HG03060 (cell line): ENCODE results near the gene MAN1B1.
"Not testable (repeated sequence)": the region's sequence is repeated elsewhere in the genome, so short reads cannot be mapped to it uniquely, and the experiment has no call there.

Source experiments
- ATAC-seq: cut with Tn5 transposase; IDR thresholded peaks from one replicate; pipeline ENCODE4 v1.9.1; 2021; ENCODE audit warnings: low read depth, moderate number of reproducible peaks; ENCODE audit not compliant: unreplicated experiment

The MAN1B1 gene

GRCh38 chr9:137108608-137109249 lies 21.9 kb downstream of the MAN1B1 start:
- ATAC-seq, result no peak

GRCh38 chr9:137109250-137110146 lies 22.7 kb downstream of the MAN1B1 start:
- no peak for ATAC-seq

GRCh38 chr9:137110147-137110910 lies 23.5 kb downstream of the MAN1B1 start:
- ATAC-seq, result no peak

DNA sequence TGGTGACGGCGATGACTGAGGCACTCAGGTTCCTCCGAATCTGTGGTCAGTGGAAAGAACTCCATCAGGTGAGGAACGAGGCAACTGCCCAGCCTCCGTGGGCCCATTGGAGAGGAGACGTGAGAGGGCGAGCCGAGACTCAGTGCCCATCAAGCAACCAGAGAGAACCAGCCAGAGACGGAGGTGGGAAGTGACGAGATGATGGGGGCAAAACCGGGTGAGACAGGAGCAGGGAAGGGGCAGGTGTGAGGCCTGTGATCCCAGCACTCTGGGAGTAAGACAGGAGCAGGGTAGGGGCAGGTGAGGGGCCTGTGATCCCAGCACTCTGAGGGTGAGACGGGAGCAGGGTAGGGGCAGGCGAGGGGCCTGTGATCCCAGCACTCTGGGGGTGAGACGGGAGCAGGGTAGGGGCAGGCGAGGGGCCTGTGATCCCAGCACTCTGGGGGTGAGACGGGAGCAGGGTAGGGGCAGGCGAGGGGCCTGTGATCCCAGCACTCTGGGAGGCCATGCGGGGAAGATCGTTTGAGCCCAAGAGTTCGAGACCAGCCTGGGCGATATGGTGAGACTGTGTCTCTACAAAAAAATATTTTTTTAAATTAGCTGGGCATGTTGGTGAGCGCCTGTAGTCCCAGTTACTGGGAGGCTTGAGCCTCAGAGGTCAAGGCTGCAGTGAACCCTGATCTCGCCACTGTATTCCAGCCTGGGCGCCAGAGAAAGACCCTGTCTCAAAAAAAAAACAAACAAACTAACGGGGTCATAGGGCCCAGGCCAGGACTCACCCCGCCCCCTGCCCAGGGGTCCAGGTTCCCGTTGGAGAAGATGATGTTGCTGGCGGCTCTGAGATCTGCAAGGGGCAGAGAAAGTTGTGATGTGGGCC lies 24.4 kb downstream of the MAN1B1 start:
- no peak for ATAC-seq

GRCh38 chr9:137111788-137112563 lies 25.2 kb downstream of the MAN1B1 start:
- ATAC-seq, result no peak

GRCh38 chr9:137112564-137113384 lies 26.0 kb downstream of the MAN1B1 start:
- no peak for ATAC-seq

DNA sequence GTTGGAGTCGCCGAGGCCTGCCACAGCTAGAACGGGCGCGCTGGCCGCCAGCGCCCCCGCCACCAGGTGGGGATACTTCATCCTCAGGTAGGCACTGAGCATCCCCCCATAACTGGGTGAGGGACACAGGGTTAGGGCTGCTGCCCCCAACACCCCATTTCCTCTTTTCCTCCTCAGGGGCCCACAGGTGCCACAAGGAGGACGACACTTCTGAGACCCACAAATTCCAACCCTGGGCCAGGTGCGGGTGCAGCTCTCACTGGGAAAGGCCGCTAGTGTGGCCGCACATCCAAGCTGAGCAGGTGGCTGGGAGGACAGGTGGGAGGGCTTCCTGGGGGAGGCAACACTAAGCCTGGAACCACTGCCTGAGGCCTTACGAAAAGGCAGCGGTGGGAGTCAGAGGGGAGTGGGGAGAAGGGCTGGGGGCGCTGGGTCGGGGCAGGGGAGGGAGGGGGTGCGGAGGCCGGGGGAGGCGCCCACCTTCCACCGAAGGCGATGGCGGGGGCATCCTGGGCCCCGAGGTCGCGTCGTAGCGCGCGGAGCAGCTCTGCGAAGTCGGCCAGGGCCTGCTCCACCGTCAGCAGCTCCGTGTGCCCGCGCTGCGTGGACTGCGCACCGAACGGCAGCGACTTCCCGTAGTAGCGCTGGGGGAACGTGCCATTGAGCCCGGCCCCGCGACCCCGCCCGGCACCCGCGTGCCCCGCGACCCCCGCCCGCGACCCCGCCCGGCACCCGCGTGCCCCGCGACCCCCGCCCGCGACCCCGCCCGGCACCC lies 26.8 kb downstream of the MAN1B1 start:
- no peak for ATAC-seq

DNA sequence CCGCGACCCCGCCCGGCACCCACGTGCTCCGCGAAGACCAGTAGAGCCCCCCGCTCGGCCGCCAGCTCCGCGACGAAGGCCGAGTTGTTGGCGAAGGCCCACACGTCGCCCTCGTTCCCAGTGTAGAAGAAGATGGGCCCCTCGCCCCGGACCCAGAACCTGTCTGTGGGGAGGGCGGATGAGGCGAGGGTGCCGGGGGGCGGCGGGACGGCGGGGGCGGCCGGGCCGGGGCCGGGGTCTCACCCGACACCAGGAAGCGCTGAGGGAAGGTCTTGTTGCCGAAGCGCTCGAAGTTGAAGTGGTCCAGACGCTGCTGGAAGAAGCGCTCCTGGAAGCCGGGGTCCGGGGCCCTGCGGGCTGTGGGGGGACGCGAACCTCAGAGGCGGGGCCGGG lies 27.4 kb downstream of the MAN1B1 start:
- no peak for ATAC-seq

DNA sequence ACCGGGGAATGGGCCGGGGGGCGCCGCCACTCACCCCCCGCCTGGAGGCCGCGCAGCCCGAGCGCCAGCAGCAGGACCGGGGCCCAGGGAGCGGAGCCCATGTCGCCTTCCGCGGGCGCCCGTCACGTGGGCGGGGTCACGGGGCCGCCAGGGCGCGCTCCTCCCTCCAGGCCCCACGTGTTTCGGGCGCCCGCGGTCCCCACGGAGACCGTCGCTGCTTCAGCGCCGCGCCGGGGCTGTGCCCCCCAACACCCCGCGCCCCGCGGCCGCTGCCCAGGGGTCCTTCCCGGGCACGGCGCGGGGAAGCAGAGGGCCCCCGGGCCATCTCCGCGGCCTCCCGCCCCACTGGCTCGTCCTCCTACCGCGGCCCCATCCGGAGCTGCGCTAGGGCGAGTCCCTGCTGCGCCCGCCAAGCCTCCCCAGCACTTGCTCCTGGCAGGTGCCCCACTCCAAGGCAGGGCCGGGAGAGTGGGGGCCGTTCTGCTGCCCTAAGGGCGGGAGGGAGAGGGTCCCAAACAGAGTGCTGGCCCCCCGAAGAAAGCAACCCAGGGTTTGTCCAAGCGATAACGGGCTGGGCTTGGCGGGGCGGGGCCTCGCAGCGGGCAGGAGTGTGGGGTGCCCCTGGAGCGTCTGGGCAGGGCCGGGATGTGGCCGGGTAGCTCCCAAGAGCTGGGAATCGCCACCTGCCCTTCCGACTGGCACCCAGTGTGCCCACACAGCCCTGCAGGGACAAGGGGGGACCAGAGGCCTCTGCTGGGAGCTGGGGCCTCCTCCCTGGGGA lies 28.0 kb downstream of the MAN1B1 start, which contains the start of gene DPP7:
TSS of gene DPP7 (minus strand) at position 121 of the 781 bp plus-strand sequence. CDS start at position 101, 20 bp downstream.
- ATAC-seq, result no peak

GRCh38 chr9:137115394-137116026 lies 28.7 kb downstream of the MAN1B1 start:
- ATAC-seq, result no peak

- ATAC-seq, result no peak
Observed at GRCh38 chr9:137116027-137116507, 29.3 kb downstream of the MAN1B1 start.

- no peak for ATAC-seq
Observed at GRCh38 chr9:137116728-137117127, 29.9 kb downstream of the MAN1B1 start.

GRCh38 chr9:137117269-137117731 lies 30.5 kb downstream of the MAN1B1 start:
- ATAC-seq, result no peak

- not testable (repeated sequence) for ATAC-seq
Observed at GRCh38 chr9:137118092-137118603, 31.4 kb downstream of the MAN1B1 start.

GRCh38 chr9:137121927-137122795 lies 35.4 kb downstream of the MAN1B1 start:
- ATAC-seq, result not testable (repeated sequence)
